HG03378 (cell line): ENCODE results near the gene PROSER3.
A peak's percentile ranks its signal among the peaks of the same experiment; 100 is the strongest.

Experiments used
- ATAC-seq: cut with Tn5 transposase; IDR thresholded peaks from one replicate; pipeline ENCODE4 v1.9.1; 2021; ENCODE audit warnings: mild to moderate bottlenecking, moderate library complexity; ENCODE audit not compliant: unreplicated experiment

PROSER3 gene

DNA sequence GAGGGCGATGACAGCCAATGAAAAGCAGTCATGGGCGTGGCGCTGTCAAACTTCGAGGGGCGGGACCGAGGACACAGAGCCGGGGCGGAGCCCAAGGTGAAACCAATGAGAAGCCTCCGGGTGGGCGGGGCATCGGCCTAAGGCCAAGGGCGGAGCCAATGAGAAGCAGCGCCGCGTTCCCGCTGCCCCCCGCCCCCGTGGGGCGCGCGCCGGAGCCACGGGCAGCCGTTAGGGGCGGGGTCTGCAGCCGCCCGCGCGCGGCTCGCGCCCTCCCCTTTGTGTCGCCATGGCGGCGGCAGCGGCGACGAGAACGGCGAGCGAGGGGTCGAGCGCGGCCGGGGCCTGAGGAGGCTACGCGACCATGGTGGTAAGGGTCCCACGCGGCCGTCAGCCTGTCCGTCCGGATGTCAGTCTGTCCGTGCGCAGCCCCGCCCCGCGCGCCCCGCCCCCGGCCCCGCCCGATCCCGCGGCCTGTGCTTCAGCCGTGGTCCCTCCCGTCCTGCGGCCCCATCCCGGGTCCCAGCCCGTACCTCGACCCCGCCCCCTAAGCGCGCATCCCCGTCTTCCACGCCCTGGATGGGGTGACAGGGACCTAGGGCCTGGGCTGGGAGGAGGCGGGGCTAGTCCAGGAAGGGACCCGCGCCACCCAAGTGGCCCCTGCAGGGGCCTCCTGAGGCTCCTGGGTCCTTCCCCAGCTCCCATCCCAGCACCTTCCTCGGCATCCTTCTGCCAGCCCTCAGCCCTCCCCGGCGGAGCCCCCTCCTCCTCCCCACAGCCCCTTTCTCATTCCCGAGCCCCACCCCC, 17.5 kb downstream of the PROSER3 start, which contains the start of gene ARHGAP33:
Gene ARHGAP33 (plus strand): TSS at position 267 of the 804 bp plus-strand sequence. CDS start 95 bp downstream, at position 362.
- ATAC-seq: peak; percentile 88

DNA sequence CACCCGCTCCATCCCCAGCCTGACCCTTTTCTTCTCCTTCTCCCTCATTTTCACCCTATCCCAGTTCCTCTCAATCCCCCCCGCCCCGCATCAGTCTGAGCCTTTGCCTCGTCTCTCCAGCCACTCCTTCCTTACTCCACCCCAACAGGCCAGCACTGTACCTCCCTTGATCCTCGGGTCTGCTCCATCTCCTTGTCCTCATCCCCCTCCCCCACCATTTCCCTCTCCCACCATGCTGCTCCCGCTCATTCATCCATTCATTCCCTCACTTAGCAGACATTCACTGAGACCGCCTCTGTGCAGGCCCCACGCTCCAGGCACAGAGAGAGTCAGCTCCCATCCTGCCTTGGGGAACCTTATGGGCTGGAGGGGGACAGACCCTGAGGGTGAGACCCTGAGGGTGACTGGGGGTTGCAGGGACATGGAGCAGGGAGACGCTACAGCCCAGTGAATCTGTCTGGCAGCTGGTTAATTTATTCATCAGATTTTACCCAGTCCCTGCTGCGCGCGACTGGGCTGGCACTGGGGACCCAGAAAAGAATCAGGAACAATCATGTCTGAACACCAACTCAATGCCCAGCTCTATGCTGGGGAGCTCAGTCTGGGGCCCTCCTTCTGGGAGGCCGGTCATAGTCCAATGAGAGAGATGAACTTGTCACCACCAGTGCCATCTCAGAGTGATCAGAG, 18.3 kb downstream of the PROSER3 start:
- no peak for ATAC-seq

- no peak for ATAC-seq
Measured at GRCh38 chr19:35777086-35777841, 19.3 kb downstream of the PROSER3 start.

- no peak for ATAC-seq
Measured at GRCh38 chr19:35777961-35778360, 20.0 kb downstream of the PROSER3 start.

DNA sequence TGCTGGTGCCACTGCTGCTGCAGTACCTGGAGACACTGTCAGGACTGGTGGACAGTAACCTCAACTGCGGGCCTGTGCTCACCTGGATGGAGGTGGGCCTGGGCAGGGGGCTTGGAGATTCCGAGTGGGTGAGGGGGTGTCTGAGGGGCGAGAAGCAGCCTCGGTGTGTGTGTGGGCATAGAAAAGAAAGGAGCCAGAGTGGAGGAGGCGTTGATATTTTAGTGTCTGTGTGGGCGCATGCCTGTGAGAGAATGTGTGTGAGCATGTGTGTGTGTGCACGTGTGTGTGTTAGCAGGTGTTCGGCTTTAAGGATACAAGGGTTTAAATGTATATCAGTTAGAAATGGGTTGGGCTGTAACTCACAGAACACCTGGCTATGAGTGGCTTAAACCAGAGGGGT, 21.1 kb downstream of the PROSER3 start:
- ATAC-seq: no peak

DNA sequence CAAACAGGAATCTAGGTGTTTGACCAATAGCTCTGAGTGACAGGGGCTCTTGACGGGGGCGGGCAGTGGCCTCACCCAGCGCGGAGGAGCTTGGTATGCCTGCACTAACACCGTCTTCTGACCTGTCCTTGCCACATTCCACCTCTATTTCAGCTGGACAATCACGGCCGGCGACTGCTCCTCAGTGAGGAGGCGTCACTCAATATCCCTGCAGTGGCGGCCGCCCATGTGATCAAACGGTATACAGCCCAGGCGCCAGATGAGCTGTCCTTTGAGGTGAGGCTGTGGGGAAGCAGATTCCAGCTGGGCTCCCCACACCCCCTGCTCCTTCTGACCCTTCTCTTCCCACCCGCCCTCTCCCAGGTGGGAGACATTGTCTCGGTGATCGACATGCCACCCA, 22.1 kb downstream of the PROSER3 start:
- no peak for ATAC-seq

DNA sequence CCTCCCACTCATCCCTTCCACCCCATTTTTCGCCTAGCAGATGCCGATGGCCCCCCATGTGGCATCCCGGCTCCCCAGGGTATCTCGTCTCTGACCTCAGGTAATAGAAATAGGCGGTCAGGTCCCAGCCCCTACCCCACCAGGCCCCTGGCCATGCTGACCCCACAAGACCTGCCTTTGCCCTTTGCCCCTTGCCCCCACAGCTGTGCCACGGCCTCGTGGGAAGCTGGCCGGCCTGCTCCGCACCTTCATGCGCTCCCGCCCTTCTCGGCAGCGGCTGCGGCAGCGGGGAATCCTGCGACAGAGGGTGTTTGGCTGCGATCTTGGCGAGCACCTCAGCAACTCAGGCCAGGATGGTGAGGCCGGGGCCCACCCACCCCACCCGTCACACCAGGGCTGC, 22.7 kb downstream of the PROSER3 start:
- ATAC-seq: no peak

DNA sequence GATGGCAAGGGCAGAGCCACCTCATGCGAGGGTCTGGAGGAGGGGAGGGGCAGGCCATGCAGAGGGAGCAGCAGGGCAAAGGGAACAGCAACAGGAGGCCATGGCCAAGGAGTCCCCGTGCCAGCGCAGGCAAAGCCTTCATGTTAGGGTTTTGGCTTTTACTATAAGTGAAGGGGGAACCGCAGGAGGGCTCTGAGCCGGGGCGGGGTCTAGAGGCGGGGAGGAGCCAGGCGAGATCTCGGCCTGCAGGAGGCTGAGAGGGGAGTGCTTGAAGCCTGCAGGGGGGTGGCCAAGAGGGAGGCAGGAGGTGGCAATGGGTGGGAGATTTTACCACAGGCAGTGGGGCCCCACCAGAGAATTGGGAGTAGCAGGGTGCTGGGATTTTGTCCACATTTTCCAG, 23.7 kb downstream of the PROSER3 start:
- no peak for ATAC-seq

GRCh38 chr19:35782589-35782988, 24.6 kb downstream of the PROSER3 start:
- ATAC-seq: no peak

DNA sequence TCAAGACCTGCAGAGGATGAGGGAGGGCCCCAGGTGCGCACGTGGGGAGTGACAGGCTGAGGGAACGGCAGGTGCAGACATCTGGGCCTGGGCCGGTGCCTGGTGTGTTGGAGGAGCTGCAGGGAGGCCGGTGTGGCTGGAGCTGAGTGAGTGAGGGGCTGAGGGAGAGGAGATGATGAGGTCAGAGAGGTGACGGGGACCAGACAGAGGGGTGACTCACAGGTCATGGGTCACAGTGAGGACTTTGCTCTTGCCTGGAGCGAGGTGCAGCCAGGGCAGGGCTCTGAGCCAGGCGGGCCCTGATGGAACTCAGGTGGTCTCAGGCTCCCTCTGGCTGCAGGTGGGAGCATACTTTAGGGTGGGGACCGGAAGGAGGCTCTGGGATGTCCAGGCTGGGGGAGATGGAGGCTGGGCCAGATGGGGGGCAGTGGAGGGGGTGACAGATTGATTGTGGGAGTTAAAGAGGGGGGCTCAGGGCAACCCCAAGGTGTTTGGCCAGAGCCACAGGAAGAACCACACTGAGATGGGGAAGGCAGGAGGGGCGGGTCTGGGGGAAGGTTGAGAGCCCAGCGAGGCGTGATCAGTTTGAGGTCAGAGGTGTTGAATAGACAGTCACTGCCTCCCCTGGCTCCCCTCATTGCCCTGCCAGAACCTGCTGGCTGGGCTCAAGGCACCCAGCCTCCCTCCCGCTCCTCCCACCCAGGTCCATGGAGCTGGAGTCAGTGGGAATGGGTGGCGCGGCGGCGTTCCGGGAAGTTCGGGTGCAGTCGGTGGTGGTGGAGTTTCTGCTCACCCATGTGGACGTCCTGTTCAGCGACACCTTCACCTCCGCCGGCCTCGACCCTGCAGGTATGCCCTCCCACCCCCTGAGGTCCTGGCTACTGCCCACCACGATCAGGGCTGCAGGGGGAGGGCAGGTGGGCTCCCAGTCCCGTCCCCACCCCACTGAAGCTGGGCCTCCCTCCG, 25.8 kb downstream of the PROSER3 start:
- no peak for ATAC-seq

- ATAC-seq: no peak
Measured at GRCh38 chr19:35784503-35785338, 26.7 kb downstream of the PROSER3 start.

- ATAC-seq: no peak
Measured at GRCh38 chr19:35785339-35785627, 27.3 kb downstream of the PROSER3 start.

DNA sequence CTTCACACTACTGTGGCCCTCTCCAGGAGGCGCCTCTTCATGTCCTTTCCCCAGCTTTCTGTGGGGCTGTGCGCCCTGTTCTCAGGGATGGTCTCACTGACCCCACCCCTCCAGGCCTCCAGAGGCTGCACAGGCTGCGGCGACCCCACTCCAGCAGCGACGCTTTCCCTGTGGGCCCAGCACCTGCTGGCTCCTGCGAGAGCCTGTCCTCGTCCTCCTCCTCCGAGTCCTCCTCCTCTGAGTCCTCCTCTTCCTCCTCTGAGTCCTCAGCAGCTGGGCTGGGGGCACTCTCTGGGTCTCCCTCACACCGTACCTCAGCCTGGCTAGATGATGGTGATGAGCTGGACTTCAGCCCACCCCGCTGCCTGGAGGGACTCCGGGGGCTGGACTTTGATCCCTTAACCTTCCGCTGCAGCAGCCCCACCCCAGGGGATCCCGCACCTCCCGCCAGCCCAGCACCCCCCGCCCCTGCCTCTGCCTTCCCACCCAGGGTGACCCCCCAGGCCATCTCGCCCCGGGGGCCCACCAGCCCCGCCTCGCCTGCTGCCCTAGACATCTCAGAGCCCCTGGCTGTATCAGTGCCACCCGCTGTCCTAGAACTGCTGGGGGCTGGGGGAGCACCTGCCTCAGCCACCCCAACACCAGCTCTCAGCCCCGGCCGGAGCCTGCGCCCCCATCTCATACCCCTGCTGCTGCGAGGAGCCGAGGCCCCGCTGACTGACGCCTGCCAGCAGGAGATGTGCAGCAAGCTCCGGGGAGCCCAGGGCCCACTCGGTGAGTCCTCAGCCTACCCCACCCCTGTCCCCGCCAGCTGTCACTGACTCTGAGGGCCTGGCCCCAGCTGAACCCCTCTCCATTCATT, 28.6 kb downstream of the PROSER3 start:
- no peak for ATAC-seq

DNA sequence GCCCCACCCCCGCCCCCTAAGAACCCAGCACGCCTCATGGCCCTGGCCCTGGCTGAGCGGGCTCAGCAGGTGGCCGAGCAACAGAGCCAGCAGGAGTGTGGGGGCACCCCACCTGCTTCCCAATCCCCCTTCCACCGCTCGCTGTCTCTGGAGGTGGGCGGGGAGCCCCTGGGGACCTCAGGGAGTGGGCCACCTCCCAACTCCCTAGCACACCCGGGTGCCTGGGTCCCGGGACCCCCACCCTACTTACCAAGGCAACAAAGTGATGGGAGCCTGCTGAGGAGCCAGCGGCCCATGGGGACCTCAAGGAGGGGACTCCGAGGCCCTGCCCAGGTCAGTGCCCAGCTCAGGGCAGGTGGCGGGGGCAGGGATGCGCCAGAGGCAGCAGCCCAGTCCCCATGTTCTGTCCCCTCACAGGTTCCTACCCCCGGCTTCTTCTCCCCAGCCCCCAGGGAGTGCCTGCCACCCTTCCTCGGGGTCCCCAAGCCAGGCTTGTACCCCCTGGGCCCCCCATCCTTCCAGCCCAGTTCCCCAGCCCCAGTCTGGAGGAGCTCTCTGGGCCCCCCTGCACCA, 29.3 kb downstream of the PROSER3 start:
- no peak for ATAC-seq

DNA sequence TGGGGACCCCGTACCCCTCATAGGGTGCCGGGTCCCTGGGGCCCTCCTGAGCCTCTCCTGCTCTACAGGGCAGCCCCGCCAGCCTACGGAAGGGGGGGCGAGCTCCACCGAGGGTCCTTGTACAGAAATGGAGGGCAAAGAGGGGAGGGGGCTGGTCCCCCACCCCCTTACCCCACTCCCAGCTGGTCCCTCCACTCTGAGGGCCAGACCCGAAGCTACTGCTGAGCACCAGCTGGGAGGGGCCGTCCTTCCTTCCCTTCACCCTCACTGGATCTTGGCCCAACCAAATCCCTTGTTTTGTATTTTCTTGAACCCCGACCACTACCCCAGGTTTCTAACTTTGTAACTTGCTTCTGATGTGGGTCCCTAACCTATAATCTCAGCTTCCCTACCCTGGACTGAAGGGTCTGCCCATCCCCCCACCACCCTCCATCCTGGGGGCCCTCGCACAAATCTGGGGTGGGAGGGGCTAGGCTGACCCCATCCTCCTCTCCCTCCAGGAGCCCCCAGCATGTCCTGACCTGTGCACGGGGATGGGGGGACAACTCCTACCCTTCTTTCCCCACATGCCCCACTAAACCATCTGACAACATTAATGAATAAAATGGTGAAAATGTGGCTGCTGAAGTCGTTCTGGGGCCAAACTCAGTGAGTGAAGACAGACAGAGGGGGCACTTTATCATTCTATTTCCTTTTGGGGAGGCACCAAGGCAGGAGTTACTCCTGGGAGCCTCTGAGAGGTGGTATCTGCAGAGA, 30.4 kb downstream of the PROSER3 start:
- no peak for ATAC-seq

GRCh38 chr19:35789195-35789977, 31.4 kb downstream of the PROSER3 start:
- ATAC-seq: no peak
